Measurements from ENCODE around the gene METTL16.

DNA sequence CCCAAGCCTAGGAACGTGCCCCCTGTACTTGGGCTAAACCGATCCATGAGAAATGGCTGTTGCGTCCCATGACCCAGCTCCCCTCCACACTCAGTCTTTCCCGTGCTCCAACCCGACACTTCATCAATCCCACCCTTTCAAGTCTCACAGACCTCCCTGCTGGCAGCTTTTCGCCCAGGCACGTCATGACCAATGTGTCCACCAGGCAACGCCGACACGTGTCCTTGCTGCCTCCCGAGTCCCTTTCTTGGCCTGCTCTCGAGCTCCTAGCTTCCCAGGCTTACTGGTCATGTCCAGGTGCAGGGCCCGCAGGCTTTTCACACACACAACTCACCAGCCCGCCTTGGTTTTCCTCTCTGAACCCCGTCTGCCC, 123.0 kb downstream of the METTL16 start:
- no peak for TF ChIP-seq SMC3 (IDR thresholded peaks at IDR 0.05; ENCODE audit: low read depth, low read length)
- no peak for TF ChIP-seq POLR2AphosphoS5 (IDR thresholded peaks at IDR 0.05; ENCODE audit: low read depth, low read length)
- no peak for TF ChIP-seq CTCF (IDR thresholded peaks at IDR 0.05)
- no peak for TF ChIP-seq NRF1 (IDR thresholded peaks at IDR 0.05; ENCODE audit: low read depth, low read length)
- no peak for TF ChIP-seq TCF12 (IDR thresholded peaks at IDR 0.05)
- TF ChIP-seq EP300 (IDR thresholded peaks at IDR 0.05; ENCODE audit: borderline replicate concordance in 1 of 2, low read depth in 1 of 2, low read length in 1 of 2): no peak
- no peak for TF ChIP-seq ZBTB33 (IDR thresholded peaks at IDR 0.05; ENCODE audit: borderline replicate concordance, low read depth)
- no peak for TF ChIP-seq TAF1 (IDR thresholded peaks at IDR 0.05; ENCODE audit: borderline replicate concordance, low read depth, low read length)
- TF ChIP-seq NFIC (IDR thresholded peaks at IDR 0.05; ENCODE audit: borderline replicate concordance): no peak

Data from SK-N-SH (cell line).